ENCODE data around the gene POGLUT2.

Gene POGLUT2

GRCh38 chr13:102771298-102772041 is 27.3 kb downstream of the POGLUT2 start:
- no peak overlapping the region for H3K27ac ChIP-seq
- no peak for DNase-seq (ENCODE audit: low read depth, low spot score)

DNA sequence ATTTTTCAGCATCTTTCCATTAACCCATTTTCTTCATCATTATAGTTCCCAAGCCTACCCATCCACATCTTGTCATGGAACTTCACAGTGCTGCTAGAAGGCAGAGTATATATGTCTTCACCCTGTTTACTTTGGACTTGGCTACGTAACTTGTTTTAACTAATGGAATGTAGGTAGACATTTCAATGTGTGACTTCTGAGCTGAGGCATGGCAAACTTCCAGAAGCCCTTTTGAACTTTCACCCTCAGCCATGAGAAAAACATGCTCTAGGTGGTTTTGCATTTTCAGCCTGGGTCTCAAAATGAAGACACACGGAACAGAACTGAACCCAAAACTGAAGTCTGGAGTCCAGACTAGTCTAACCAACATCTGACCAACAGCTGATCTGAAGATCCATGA is 28.3 kb downstream of the POGLUT2 start:
- no peak for DNase-seq (ENCODE audit: low read depth, low spot score)
- no peak overlapping the region for H3K27ac ChIP-seq

- H3K27ac ChIP-seq, result no peak overlapping the region
- no peak for DNase-seq (ENCODE audit: low read depth, low spot score)
These were observed 29.1 kb downstream of the POGLUT2 start for GRCh38 chr13:102769679-102770078.

GRCh38 chr13:102768909-102769308 is 29.9 kb downstream of the POGLUT2 start:
- no peak overlapping the region for H3K27ac ChIP-seq
- no peak for DNase-seq (ENCODE audit: low read depth, low spot score)

DNA sequence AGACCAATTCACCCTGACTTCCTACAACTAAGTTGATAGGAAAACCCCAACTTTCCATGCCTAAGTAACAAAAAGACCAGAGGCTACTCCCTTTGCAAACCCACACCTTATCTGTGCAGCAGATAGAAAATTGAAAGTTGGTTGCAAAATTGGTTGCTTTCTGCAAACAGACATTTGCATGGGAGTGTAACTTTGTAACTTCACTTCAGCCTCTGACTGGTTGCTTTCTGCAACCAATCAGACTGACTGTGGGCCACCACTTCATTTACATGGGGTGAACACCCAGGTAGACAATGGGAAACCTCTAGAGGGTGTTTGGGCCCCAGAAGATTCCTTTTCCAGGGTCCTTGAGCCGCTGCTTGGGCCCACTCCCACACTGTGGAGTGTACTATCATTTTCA is 35.0 kb downstream of the POGLUT2 start:
- H3K27ac ChIP-seq, result no peak overlapping the region
- no peak for DNase-seq (ENCODE audit: low read depth, low spot score)

DNA sequence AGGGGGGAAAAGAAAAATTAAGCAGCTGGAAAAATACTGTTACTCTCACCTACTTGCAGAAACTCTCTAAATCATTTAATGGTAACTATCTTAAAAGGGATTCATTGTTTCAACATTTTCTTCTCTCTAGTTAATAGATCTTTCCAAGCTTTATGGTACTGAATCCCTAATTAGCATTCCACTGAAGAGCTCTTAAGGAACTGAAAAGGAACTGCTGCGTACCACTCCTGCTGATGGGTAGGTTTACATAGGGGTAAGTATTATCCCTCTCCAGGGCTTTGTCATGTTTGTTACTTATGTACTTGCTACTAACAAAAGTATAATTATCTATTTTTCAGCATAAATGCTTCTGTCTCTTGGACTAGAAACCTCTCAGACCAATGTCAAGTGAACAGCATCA is 37.7 kb downstream of the POGLUT2 start:
- no peak overlapping the region for H3K27ac ChIP-seq
- no peak for DNase-seq (ENCODE audit: low read depth, low spot score)

DNA sequence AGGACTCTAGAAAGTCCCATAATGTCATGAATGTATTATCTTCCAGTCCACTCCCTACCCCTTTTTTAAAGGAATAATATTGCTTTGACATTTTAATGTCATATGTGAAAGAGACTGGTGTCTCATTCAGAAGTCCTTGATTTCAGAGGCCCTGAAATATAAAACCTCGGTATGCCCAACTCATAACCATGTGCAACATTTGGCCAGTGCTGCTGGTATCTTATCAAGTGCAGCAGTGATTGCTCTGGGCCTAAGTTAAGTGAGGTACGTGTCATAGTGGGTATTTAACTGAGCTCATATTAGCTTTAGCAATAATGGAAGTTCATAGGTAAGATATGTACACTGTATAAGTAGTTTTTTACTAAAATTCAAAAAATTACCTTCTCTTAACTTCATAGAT is 39.9 kb downstream of the POGLUT2 start:
- no peak for DNase-seq (ENCODE audit: low read depth, low spot score)
- H3K27ac ChIP-seq, result no peak overlapping the region

GRCh38 chr13:102757006-102757405 is 41.8 kb downstream of the POGLUT2 start:
- H3K27ac ChIP-seq, result no peak overlapping the region
- DNase-seq (ENCODE audit: low read depth, low spot score), result peak; percentile 12

DNA sequence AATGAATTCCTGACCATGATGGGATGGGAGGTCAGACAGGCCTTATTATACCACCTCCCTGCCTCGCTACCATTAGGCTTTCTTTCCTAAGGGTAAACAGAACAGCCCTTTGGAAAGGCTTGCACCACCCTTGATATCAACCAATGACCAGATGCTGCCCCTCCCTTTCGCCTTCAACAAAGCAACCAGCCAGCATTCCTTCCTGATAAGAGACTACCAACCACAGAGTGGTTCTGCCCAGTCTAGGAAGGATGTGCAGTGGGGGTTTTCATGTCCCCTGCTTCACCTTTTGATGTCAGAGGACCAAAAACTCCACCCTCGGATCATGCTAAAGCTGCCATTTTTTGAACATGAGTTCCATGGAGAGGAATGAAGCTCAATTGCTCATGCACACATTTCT is 46.9 kb downstream of the POGLUT2 start:
- DNase-seq (ENCODE audit: low read depth, low spot score), result no peak
- no peak overlapping the region for H3K27ac ChIP-seq

GRCh38 chr13:102742506-102742905 is 56.3 kb downstream of the POGLUT2 start:
- no peak for DNase-seq (ENCODE audit: low read depth, low spot score)
- no peak overlapping the region for H3K27ac ChIP-seq

DNA sequence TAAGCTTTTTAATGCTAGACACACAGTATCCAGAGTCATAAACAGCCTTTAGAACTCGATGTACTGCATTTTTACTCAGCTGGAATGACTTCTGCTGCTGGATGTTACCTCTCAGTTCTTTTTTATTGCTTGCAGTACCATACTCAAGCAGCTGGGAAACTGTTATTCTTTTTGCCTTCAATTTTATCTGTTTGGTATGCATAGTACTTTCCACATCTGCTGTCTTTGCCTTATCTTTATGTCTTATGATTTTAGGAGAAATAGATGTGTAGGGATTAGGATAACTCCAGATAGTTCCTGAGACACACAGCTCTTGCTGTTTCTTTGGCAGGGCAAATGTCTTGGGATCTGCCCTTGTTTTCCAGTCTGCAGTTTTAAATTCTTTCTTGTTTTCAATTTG is 56.7 kb downstream of the POGLUT2 start:
- H3K27ac ChIP-seq, result no peak overlapping the region
- no peak for DNase-seq (ENCODE audit: low read depth, low spot score)

All from epithelial cell of prostate (primary cell).